Embryonic facial prominence (tissue), 1 donor: Measurements from ENCODE around the gene SLC22A23.

Experiments
- DNase-seq: peaks from one replicate; pipeline ENCODE4 v3.0.0-alpha.2; 2016; ENCODE audit errors: extremely low spot score

The SLC22A23 gene

DNA sequence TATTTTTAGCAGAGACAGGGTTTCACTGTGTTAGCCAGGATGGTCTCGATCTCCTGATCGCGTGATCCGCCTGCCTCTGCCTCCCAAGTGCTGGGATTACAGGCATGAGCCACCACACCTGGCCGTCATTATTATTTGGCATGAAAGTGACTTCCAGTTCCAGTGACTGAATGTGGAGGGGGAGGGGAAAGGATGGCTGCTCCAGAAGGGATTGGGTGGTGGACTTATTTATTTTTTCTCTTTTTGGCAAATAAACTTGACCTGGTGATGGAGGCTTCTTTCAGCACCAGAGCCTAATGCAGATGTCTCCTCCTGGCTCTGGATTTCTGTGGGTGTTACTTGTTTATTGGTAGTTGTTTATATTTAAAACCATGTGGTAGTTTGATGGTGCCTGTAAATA lies 16.9 kb upstream of the SLC22A23 start:
- DNase-seq, result no peak

DNA sequence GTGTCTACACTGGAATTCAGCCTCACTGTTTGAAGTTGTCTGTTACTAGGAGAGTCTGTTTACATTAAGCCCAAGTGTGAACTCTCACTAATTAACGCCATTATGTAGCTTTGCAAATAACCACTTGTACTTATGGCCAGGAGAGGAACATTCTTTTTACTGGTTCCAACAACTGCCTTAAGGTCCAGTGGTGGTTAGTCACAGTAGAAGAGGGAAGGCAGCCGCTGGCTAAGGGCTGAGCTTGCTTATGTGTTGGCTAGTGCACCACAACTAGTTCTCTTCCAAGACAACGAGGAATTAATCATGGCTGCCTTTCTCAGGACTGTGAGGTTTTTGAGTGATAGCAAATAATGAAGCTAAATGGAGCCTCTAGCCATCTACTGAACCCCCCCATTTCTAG lies 14.9 kb upstream of the SLC22A23 start:
- DNase-seq, result no peak

DNA sequence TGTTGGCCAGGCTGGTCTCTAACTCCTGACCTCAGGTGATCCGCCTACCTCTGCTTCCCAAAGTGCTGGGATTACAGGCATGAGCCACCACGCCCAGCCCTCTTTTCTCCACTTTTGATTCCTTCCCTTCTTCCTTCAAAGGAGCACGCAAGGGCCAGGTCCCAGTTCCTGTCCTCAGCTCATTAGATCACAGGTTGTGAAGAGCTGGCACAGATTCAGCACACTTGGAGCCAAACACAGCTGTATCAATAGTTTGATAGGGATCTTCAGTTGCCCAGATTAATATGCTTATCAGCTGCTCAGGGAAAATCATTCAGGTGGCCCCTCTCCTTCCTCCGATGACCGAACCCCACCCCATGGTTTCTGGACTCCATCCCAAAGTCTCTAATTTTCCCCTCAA lies 14.4 kb upstream of the SLC22A23 start:
- no peak for DNase-seq

DNA sequence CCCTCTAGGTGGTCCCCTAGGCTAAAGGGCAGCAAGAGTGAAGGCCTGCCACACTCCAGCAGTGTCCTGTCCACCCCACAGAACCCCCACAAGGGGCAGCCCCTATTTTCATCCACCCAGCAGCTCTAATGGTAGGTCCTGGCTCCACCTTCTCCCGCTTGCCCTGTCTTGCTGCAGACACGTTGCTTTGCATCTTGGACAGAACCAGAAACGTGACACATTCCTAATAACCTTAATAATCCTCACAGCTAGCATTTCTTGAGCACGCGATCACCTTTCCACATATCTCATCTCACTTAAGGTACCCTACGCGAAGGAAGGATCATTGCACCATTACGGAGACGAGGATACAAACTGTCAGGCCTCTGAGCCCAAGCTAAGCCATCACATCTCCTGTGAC lies 11.7 kb upstream of the SLC22A23 start:
- DNase-seq, result no peak

DNA sequence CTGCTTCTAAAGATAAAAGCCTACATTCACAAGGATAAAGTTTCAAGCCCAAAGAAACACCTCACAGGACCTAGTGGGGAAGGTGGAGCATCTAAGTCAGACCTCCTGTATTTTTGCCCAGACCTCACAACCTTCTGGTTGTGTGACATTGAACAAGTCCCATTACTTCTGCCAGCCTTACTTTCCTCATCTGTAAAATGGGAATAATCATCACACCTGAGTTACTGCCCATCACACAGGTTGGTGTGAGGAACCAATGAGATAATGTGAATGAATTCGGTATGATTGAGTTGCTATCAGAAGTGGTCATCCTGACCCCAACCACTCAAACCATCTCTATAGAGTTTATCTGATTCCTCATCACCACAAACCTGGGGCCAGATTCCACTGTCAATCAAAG lies 11.1 kb upstream of the SLC22A23 start:
- no peak for DNase-seq

DNA sequence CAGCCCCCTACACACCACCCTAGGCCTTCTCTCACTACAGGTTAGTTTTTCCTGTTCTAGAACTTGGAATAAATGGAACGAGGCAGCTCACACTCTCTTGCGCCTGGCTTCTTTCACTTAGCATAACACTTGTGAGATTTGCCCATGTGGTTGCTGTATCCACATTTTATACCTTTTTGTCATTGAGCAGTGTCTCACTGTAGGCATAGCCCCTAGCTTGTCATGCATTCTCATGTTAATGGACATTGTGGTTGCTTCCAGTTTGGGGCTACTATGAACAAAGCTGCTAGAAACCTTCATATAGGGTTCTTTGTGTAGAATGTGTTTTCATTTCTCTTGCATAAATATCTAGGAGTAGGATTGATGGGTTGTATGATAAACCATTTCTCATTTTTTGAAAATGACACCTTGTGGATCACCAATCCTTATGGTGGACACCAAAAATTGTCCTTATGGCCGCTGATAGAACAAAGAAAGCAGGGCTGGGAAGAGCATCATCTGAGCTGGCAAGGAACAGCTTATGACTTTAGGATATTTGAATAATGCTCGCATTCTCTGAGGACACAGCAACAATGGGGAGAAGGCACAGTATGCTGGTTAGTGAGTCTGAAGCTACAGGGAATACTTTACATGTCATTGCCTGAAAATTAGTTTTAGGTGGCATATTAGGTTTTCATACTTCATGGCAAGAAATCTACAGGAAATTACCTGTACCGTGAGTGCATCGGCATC lies 9.8 kb upstream of the SLC22A23 start:
- no peak for DNase-seq

DNA sequence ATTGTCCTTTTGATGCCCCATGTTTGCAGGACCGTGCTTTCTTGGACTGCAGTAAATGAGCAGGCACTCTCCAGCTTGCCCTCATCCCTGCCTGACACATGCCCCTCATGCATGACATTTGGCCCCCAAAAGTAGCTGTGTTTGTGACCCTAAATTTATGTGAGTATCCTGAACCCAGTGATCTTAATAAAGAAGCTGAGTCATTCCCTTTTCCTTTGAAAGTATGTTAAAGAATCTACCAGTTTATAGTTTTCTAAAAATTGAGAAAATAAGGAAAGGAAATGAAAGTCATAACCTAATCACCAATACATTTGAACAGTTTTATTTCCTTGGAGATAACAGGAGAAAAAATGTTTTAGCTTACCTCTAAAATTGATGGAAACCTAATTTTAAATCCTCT lies 3.4 kb upstream of the SLC22A23 start:
- DNase-seq, result no peak

DNA sequence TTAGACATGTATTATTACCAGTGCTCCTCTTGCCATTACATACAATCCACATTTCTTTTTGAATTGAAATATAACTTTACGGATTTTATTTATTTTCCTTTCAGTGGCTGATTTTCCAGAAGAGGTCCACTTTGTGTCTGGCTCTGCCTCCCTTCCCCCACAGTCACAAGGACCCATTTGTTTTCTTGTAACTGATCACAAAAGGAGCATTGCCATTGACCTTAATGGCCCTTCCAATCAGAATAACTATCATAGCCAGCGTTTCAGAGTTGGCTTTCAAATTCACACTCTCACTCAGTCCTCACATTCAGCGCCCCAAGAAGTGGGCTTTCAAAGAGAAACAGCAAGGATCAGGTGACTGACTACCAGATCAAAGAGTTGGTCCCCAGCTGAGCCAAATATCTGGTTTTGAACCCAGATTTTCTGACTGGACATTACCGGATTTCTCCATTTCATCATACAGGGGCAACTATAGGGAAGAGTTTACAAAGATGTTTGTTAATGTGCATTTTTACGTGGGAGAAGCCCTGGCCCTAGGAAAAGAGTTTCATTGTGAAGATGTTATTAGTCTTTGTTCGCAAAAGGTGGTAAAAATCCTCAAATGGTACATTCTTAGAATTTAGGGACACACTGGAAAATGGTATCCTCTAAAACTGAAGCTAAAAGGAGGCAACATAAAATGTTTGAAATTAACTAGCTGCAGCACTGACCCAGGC lies 2.0 kb upstream of the SLC22A23 start:
- DNase-seq, result no peak

DNA sequence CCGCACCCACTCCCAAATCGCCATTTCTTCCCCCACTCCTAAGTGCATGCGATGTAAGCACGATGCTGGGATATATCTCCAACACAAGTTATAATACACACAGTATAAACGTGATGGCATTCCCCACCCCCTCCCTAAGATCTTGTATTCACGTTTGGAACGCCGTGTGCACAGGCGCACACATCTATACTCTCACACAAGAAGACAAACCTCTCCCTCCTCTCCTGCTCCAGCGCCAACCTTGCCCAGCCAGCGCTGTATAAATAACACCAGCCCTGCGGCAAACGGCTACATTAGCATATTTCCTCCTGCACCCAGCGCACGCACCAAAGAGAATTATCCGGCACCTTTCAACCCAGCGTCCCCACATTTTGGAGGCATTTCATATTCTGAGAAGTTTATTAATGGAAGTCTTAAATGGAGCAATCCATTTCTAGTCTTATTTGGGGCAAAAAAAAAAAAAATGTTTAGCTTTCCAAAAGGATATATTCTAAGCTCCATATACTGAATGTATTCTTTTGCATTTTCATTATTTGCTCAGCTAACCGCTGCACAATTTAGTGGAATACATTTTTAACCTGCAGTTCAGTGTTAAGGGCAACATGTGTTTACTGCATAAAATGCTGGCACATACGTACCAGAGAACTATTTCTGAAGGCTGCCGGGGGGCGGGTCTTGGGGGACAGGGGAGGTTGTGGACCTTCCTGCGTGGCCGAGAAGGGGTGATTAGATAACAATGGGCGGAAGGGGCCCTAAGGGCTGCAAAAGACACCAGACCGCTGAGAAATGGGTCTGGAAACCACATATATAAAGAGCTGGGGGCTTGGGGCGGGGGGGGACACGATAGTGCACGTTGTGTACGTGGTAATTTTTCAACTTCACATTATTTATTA lies 1.1 kb upstream of the SLC22A23 start:
- no peak for DNase-seq

DNA sequence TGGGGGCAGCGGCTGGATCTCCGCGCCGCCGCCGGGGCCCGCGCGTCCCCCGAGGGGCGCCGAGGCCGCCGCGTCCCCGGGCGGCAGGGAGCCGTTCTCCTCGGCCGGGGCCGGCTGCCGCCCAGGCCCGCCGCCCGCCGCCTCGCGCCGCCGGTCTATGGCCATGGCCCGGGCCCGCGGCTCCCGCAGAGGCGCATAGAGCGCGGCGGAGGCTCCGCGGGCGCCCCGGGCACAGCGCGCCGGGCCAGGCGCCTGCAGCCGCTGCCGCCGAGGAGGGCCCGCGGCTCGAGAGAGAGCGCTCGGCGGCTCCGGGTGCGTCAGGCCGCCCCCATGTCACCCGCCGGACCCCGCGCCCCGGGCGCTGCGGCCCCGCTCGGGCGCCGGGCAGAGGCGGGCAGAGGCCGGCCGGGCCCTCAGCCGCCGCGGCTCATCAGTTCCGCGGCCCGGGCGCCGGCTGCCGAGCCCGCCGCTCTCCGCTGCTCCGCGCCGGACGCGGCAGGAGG lies 404 bp downstream of the SLC22A23 start:
- no peak for DNase-seq

DNA sequence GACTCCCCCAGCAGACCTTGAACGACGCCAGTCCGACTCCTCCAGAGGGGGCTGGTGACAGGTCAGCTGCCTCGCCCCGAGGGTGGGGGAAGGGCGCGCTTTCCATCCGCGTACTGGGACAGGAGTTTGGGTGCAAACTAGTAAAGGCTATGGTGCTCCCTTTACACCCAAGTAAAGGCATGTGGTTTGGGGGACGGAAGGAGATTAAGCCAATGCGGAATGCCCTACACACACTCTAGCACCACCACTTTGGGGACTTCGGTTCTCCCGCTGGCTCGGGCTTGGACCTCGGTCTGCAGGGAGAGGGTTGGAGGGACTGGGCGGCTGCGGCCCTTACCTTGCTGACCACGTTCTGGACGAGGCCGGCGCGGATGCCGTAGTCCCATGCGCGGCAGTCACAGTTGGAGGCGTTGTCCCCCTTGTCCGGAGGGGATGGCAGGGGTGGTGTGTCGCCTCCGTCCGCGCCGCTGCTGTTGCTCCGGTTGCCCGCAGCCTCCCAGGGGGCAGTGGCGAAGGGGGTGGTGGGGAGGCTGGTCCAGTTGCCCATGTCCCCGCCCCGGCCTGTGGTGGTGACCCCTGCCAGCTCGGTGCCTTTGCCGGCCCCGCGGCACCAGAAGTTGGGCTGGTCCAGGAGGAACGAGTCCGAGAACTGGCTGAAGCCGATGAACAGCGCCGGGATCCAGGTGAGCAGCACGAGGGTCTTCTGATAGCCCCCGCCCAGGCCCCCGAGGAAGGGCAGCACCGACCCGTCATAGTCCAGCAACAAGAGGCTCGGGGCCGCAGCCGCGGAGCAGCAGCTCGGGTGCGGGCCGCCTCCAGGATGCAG lies 1.1 kb downstream of the SLC22A23 start:
- DNase-seq, result no peak

DNA sequence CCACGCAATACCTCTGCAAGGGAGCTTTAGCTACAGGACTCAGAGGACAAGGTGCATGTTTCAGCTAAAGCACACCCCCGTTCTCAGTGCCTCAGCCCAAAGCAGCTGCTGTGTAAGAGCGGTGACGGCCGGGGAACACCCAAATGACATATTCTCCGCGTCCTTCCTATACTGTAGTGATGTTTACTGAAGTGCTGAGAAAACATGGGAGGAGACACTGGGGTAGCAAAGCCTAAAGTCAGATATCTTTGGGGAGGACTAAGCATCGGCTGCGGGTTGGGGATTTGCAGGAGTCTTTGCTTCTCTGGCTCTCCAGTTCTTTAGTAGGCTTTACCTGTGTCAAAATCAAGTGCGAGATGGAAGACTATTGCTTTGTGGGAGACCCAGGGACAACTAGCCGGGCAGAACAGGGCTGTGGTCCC lies 1.7 kb downstream of the SLC22A23 start:
- DNase-seq, result no peak

DNA sequence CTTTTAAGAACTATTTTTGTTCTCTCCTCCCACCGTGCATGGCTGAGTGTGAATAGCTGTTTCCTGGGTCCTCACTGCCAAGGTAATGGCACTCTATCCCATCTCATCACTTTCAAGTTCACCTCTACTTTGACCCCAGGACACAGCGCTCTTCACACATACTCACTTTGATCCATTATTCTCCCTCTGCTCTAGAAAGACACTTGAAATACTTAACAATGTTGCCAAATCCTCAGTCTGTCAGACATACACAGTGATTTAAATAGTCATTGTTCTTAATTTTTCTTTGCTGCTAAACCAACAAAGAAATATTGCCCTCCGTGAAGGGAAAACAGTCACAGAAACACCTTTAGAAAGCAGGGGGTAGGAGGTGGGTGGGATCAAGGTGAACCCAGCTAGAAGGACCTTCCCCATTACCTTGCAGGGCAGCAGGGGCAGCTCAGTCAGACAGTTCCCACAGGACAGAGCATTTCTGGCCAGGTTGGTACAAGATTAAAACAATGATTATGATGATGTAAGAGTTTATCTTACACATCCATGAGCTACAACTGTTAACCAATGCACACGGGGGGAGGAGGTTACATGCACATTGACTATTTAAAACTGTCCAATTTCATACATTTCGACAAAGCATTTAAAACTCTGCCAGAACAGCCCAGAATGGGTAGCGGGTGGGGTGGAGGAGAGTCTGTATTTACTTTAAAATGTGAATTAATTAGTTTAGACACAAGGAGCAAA lies 2.4 kb downstream of the SLC22A23 start:
- no peak for DNase-seq

DNA sequence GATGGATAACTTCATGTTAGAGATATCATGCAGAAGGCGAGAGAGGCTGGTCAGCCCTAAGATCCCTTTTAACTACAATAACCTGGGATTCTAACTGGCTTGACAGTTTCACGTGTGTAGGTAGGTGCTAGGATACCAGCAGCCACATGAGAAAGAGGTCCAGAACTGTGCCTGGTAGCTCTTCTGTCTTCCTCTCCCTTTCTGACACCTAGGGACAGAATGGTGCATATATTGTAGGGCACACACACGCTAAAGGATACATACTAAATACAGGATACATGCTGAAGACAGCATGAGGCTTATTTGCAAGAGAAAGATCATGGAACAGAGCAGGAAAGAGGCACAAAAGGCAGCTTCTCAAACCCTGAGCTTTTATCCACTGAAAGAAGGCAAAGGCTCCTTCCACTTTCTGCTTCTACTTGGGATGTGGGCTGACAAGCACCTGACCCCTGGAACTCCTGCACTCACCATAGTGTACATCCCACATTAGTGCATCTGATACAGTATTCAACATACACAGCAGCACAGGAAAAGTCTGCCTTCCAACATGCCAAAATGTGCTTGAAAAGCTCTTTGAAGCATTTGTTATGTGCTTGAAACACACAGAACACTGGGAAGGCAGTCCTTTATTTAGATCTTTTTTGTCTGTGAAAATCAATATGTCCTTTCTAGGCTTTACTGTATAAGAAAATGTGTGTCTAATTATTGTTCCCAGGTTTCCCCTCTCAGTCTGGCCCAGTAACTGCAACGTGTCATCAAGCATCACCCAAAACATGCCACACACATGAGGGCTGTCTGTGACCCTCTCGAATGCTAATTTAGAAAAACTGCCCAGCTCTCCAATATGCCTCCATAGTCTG lies 3.2 kb downstream of the SLC22A23 start:
- DNase-seq, result no peak

DNA sequence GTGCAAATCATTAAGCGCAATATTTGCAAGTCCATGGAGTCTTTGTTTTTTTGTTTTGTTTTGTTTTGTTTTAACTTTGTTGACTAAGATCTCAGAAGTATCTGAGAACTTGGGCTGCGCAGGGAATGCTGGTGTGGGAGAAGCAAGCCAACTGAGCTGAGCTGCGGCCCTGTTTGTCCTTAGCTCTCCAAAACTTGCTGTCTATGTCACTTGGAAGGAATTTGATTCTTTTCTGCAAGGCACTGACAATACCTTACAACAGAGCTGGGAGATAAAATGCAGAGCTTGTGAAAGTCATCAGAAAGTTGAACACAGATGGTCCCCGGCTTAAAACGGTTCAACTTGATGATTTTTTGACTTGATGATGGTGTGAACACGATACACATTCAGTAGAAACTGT lies 5.4 kb downstream of the SLC22A23 start:
- no peak for DNase-seq

DNA sequence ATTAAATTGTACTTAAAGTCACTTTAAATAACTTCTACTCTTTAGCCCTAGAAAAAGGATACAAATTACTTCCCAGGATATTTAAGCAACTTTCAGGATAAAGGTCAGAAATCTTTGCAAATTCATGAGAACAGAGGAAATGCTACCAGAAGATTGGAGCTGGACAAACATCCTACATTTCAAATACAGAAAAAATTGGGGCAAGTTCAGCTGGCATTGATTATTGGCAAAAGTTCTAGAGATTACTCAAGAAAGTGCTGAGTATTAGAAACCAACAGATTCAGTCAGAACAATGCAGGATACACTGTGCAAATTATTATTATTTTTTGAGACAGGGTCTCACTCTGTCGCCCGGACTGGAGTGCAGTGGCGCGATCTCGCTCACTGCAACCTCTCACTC lies 6.0 kb downstream of the SLC22A23 start:
- DNase-seq, result no peak

DNA sequence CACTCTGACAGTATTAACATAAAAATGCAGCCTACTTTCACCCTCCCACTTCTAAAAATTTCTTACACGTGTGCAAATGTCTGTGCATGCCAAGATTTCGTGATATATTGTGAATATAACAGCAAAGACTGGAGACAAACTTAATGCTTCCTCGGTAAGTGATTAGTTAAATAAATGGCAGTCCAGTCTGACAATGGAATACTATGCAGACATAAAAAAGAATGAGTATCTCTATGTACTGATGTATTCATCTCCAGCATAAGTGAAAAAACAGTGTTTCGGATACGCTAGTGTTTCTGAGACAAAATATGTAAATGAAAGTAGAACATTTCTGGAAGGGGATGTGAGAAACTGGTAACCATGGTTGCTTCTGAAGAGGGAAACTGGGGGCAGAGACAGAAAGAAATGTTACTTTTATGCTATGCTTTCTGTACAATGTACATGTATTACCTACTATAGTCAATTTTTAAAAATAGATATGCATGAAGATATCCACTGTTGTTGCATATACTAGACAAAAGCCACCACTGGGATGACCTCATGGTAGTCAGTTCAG lies 7.0 kb downstream of the SLC22A23 start:
- no peak for DNase-seq

DNA sequence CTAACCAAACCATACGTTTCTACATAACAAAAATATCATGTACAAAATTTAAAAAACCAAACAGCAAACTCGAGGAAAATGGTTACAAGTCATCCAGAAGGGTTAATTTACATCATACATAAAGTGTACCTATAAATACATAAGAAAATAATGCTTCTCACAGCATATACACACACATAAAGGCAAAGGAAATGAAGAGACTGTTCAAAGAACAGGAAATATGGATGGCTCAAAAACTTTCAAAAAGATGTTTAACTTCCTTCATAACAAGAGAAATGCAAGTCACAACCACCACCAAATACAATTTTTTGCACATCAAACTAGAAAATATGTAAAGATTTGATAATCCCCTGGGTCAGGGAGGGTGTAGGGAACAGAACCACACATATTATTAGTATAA lies 7.5 kb downstream of the SLC22A23 start:
- no peak for DNase-seq

DNA sequence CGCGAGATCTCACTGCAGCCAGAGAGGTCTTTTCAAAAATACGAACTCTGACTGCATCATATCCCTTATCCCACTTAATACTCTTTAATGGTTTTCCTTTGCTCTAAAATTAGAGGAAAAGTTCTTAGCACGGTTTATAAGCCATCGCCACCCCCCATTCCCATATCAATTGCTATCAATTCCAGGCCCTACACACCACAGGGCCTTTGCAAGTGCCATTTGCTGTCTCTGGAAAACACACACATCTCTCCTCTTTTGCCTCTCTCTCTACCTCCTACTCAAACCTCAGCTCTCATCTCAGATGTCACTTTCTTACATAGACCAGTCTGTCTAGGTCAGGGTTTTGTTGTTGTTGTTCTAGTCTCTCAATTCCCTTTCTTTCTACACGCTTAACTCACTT lies 9.8 kb downstream of the SLC22A23 start:
- no peak for DNase-seq

DNA sequence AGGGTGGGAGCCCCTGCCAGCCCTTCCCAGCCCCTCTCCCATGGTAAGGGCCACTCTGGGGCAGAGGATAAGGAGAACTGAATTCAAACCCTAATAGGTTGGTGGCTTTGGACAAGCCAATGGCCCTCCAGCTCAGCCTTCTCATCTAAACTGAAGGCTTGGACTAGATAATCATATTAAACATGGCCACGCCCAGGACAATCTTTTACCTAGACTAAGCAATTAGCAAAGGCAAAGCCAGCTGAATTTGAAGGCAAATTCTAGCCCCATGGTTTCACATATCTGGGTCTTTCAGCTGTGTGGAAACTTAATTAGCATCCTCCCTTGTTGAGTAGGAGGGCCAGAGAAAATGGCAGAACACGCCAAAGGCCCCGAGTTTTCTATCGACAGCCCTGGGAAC lies 10.7 kb downstream of the SLC22A23 start:
- no peak for DNase-seq
